ENCODE results near the gene RASL11B. TPM values are rescaled to one million over a fixed set of nuclear protein-coding genes. Genes with fewer than 3 reads are reported as not detected.

RASL11B gene
- total RNA-seq, 4 donors from 2014 or later: 0.55 to 0.64 TPM; not detected in 2

- Histone ChIP-seq H3K27ac (no peak overlapping the region), H3K36me3 (no peaks in the 10 kb centered on the region), H3K27me3 (no peaks in the 10 kb centered on the region), H3K4me1 (peaks cover 0 to 5% (median 3%) of the 10 kb centered on the region in 4 donors), H3K9me3 (no peaks in the 10 kb centered on the region), H3K4me3 (no peak overlapping the region)
- WGBS, 2 donors (ENCODE audit: low coverage in 1 of 2): 85 to 97% methylated on average over 5 to 7 of the region's 7 CpGs
- intact Hi-C loops (cut with DNase I; ENCODE audit: low total_unique reads) (no loop called here), in situ Hi-C loops (cut with MboI; ENCODE audit: low pct_ligation_motif_present in 1 of 4, low pct_unique_long_range_greater_than_20kb in 1 of 4, low sequenced_read_pairs in 3 of 4) (no loop called here)
- TF ChIP-seq POLR2AphosphoS5 (IDR thresholded peaks at IDR 0.05) (no peak), CTCF (IDR thresholded peaks at IDR 0.05) (no peak), EP300 (IDR thresholded peaks at IDR 0.05; ENCODE audit: low read depth) (no peak), POLR2A (IDR thresholded peaks at IDR 0.05) (no peak)
- no peak for DNase-seq
These were observed 24.2 kb upstream of the RASL11B start for GRCh38 chr4:52837716-52838558.

- H3K36me3 ChIP-seq: no peaks in the 10 kb centered on the region
These were observed 23.2 kb upstream of the RASL11B start for GRCh38 chr4:52838729-52839586.

GRCh38 chr4:52840531-52841370 is 21.4 kb upstream of the RASL11B start:
- Histone ChIP-seq H3K27me3 (no peaks in the 10 kb centered on the region), H3K36me3 (no peaks in the 10 kb centered on the region), H3K27ac (no peak overlapping the region), H3K9me3 (no peaks in the 10 kb centered on the region), H3K4me3 (no peak overlapping the region), H3K4me1 (peaks cover 0 to 5% (median 3%) of the 10 kb centered on the region in 4 donors)
- DNase-seq: no peak
- WGBS, 2 donors (ENCODE audit: low coverage in 1 of 2): 81 to 82% methylated on average over 8 to 9 of the region's 9 CpGs
- intact Hi-C loops (cut with DNase I; ENCODE audit: low total_unique reads) (no loop called here), in situ Hi-C loops (cut with MboI; ENCODE audit: low pct_ligation_motif_present in 1 of 4, low pct_unique_long_range_greater_than_20kb in 1 of 4, low sequenced_read_pairs in 3 of 4) (no loop called here)
- no peak for TF ChIP-seq EP300 (IDR thresholded peaks at IDR 0.05; ENCODE audit: low read depth)
- TF ChIP-seq POLR2A (IDR thresholded peaks at IDR 0.05): no peak
- no peak for TF ChIP-seq CTCF (IDR thresholded peaks at IDR 0.05)
- no peak for TF ChIP-seq POLR2AphosphoS5 (IDR thresholded peaks at IDR 0.05)

More at GRCh38 chr4:52838729-52839586, 23.2 kb upstream of the RASL11B start:
- Histone ChIP-seq H3K27me3 (no peaks in the 10 kb centered on the region), H3K9me3 (no peaks in the 10 kb centered on the region), H3K4me3 (no peak overlapping the region), H3K27ac (no peak overlapping the region), H3K4me1 (peaks cover 0 to 5% (median 3%) of the 10 kb centered on the region in 4 donors)
- TF ChIP-seq POLR2A (IDR thresholded peaks at IDR 0.05): no peak
- no peak for TF ChIP-seq CTCF (IDR thresholded peaks at IDR 0.05)
- WGBS, 2 donors (ENCODE audit: low coverage in 1 of 2): 76 to 90% methylated on average over 7 to 10 of the region's 10 CpGs
- intact Hi-C loops (cut with DNase I; ENCODE audit: low total_unique reads) (no loop called here), in situ Hi-C loops (cut with MboI; ENCODE audit: low pct_ligation_motif_present in 1 of 4, low pct_unique_long_range_greater_than_20kb in 1 of 4, low sequenced_read_pairs in 3 of 4) (no loop called here)
- DNase-seq: no peak

Measured in transverse colon (tissue), 4 donors.